Adrenal gland (tissue), 12 donors: ENCODE measurements around the gene GGTLC2. TPM values are rescaled to one million over a fixed set of nuclear protein-coding genes. Genes with fewer than 3 reads are reported as not detected.

Experiments
- DNase-seq, 7 donors: peaks; one replicate each; pipeline ENCODE4 v3.0.0-alpha.2; 2019 to 2020
- H3K27ac ChIP-seq, 5 donors: fragments of 200-600 bp; sonication (generic) in 4 of 5; 1 replicate in 3 of 5; 2 replicates in 2 of 5; pipeline versions ENCODE4 v1.5.1 to v1.8.0; 2016 to 2020; ENCODE audit warnings: mild to moderate bottlenecking in 1 of 5
- H3K27me3 ChIP-seq: fragments of 200-600 bp; 2 replicates; pipeline ENCODE4 v1.8.0; 2021
- H3K36me3 ChIP-seq, 2 donors: fragments of 200-600 bp; replicated peaks in 1 of 2; 1 replicate in 1 of 2; 2 replicates in 1 of 2; pipeline versions ENCODE4 v1.5.1 to v1.8.0; 2018 to 2022
- H3K4me1 ChIP-seq, 2 donors: fragments of 200-600 bp; replicated peaks in 1 of 2; 1 replicate in 1 of 2; 2 replicates in 1 of 2; pipeline versions ENCODE4 v1.5.1 to v1.8.0; 2018 to 2021
- H3K4me3 ChIP-seq, 4 donors: fragments of 200-600 bp; sonication (generic) in 3 of 4; one replicate each; pipeline ENCODE4 v1.5.1; 2016 to 2018
- H3K9me3 ChIP-seq, 3 donors: fragments of 200-600 bp; sonication (generic) in 1 of 3; replicated peaks in 1 of 3; 1 replicate in 2 of 3; 2 replicates in 1 of 3; pipeline versions ENCODE4 v1.5.1 to v1.8.0; 2016 to 2021
- POLR2A ChIP-seq, 2 donors: fragments of 450-650 bp; IDR thresholded peaks; one replicate each; pipeline ENCODE4 v1.6.1; 2017; ENCODE audit warnings: antibody characterized with exemption in 2 of 2, mild to moderate bottlenecking in 2 of 2, moderate library complexity in 1 of 2
- WGBS, 4 donors: extraction: QIAGEN DNeasy Blood & Tissue Kit in 2 of 4; methylation state at CpG; one replicate each; pipeline versions ENCODE4 v1.1.5 to v1.1.7; 2013 to 2017; 5-methylcytosine and 5-hydroxymethylcytosine counted together
- intact Hi-C, 2 donors: fragments of 100-400 bp; cut with DNase I; formaldehyde crosslinking; loops; one replicate each; pipeline versions ENCODE4 v1.14.1 to v1.15.0; 2022 to 2023
- polyA plus RNA-seq, 3 donors: library from polyadenylated mRNA; stranded (reverse); fragments of 200-250 nt in 2 of 3; fragments of 350-450 nt in 1 of 3; fragmentation: Illumina TruSeq in 1 of 3; extraction: RNeasy Lipid Tissue Mini Kit (QIAGEN cat#74804) in 1 of 3; gene quantifications; one replicate each; pipeline ENCODE4 v1.2.3, GENCODE V29; 2013 to 2014
- small RNA-seq, 2 donors: library from RNA; depleted of rRNA; stranded (forward); fragments of <200 nt; gene quantifications; one replicate each; pipeline ENCODE3, GENCODE V24; 2016
- total RNA-seq, 9 donors: library from RNA; depleted of rRNA in 4 of 9; stranded (reverse); fragments of >200 nt in 4 of 9; fragments of 120-200 nt in 1 of 9; fragmentation: NEBNext Ultra II Directional in 1 of 9; extraction: Animal tissue kit (Norgen Biotek cat#: 25700) in 1 of 9; gene quantifications; one replicate each; pipeline versions ENCODE4 v1.1.0 to v1.2.4, GENCODE V29; 2013 to 2023
- TF ChIP-seq, protein P1 (sequence below), 6 experiments: fragments of 450-650 bp in 4 of 6; fragments of 200-600 bp in 2 of 6; sonication (generic) in 1 of 6; IDR thresholded peaks; 1 replicate in 5 of 6; 2 replicates in 1 of 6; pipeline versions ENCODE4 v1.5.1 to v1.8.0; 2016 to 2021; ENCODE audit warnings: antibody characterized with exemption in 6 of 6, mild to moderate bottlenecking in 2 of 6, moderate library complexity in 1 of 6
- donor health status: healthy with polysubstance abuse.
- donor health status: Bipolar disorder and iron deficiency.
- donor health status: DM: yes; HTN: yes; CAD: no.
- donor health status: DM: no; HTN: no; CAD: no.
- donor health status: DM: no; HTN: no; CAD: no.
- donor health status: DM: yes; HTN: yes; CAD: no.

GGTLC2 gene
- total and polyA plus RNA-seq, 12 donors: not detected

DNA sequence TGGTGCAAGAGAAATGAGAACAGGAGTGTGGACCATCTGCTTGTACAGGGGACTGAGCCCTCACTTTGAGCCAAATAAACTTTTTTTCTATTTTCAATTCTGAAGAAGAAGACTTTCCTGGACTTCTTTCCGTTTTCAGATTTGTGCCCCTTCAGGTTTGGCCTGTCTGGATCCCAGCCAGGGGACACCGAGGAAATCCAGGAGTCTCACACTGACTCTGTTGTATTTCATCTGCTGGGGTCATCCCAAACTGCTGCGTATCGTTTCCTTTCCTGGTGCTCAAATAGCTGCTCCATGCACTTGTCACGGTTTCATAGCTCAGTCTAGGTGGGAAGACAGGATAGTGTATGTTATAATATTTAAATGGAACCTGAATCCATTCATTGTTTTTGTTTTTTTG lies 51.7 kb downstream of the GGTLC2 start:
- no peak overlapping the region for H3K27ac ChIP-seq
- DNase-seq: peak in 1 of 7 donors; percentile 10
- intact Hi-C loops: no loop called here
- no peak overlapping the region for H3K4me3 ChIP-seq
- no peaks in the 10 kb centered on the region for H3K36me3 ChIP-seq
- no peaks in the 10 kb centered on the region for H3K9me3 ChIP-seq
- TF ChIP-seq, protein P1, sequence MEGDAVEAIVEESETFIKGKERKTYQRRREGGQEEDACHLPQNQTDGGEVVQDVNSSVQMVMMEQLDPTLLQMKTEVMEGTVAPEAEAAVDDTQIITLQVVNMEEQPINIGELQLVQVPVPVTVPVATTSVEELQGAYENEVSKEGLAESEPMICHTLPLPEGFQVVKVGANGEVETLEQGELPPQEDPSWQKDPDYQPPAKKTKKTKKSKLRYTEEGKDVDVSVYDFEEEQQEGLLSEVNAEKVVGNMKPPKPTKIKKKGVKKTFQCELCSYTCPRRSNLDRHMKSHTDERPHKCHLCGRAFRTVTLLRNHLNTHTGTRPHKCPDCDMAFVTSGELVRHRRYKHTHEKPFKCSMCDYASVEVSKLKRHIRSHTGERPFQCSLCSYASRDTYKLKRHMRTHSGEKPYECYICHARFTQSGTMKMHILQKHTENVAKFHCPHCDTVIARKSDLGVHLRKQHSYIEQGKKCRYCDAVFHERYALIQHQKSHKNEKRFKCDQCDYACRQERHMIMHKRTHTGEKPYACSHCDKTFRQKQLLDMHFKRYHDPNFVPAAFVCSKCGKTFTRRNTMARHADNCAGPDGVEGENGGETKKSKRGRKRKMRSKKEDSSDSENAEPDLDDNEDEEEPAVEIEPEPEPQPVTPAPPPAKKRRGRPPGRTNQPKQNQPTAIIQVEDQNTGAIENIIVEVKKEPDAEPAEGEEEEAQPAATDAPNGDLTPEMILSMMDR (IDR thresholded peaks at IDR 0.05): no peak
- no peak for TF ChIP-seq POLR2A (IDR thresholded peaks at IDR 0.05)
- 73 to 90% (median 84%) methylated on average over 5 of the region's 5 CpGs for WGBS, 4 donors
- no peaks in the 10 kb centered on the region for H3K4me1 ChIP-seq
- no peaks in the 10 kb centered on the region for H3K27me3 ChIP-seq

Small RNAs within 50 kb of the gene (small RNA-seq; reads per million reads assigned to genes)
- gene AC244250.2: 0 reads per million in 2 donors
- gene IGLV3-29: 0 reads per million in 2 donors
- gene IGLVVI-25-1: 0 reads per million in 2 donors

Other genes starting within 250 kb of the GGTLC2 start
- gene ZNF280B, start 135.9 kb upstream of the GGTLC2 start, total RNA-seq: 1 to 10 TPM; 2.2 to 7.8 (median 3.7) TPM
- 1 to 10 TPM in 2 of 3 donors, under 1 TPM in 1; 0.81 to 7.0 (median 1.4) TPM for gene ZNF280B, start 135.9 kb upstream of the GGTLC2 start, polyA plus RNA-seq
- 1 to 10 TPM in 6 of 9 donors, under 1 TPM in 3; 0.06 to 4.5 (median 1.7) TPM for gene ZNF280A, start 124.3 kb upstream of the GGTLC2 start, total RNA-seq
- 1 to 10 TPM; 1.1 to 5.5 (median 1.1) TPM for gene ZNF280A, start 124.3 kb upstream of the GGTLC2 start, polyA plus RNA-seq
- 1 to 10 TPM in 8 of 9 donors, under 1 TPM in 1; 0.78 to 7.1 (median 3.2) TPM for gene PRAME, start 85.3 kb upstream of the GGTLC2 start, total RNA-seq
- gene PRAME, start 85.3 kb upstream of the GGTLC2 start, polyA plus RNA-seq: 10 to 100 TPM in 1 of 3 donors, 1 to 10 TPM in 2; 4.7 to 11.6 (median 9.1) TPM
- gene IGLL5, start 243.2 kb downstream of the GGTLC2 start, total RNA-seq: 1 to 10 TPM in 2 of 9 donors, under 1 TPM in 1, not detected in 6; 0.43 to 2.2 (median 1.4) TPM
- gene IGLL5, start 243.2 kb downstream of the GGTLC2 start, polyA plus RNA-seq: 10 to 100 TPM in 1 of 3 donors, 1 to 10 TPM in 2; 1.4 to 24.7 (median 3.1) TPM